GM23248 (cell line): ENCODE measurements around the gene UAP1L1. TPM values are rescaled to one million over a fixed set of nuclear protein-coding genes. Genes with fewer than 3 reads are reported as not detected.

Source experiments
- DNase-seq: peaks from one replicate; pipeline ENCODE4 v3.0.0-alpha.2; 2015
- H2AFZ ChIP-seq: fragments of 200-600 bp; sonication (generic); 2 replicates; pipeline ENCODE4 v1.6.1; 2016; ENCODE audit warnings: antibody characterized with exemption
- H3F3A ChIP-seq: fragments of 200-600 bp; sonication (generic); 2 replicates; pipeline ENCODE4 v1.6.1; 2016; ENCODE audit warnings: mild to moderate bottlenecking, antibody characterized with exemption, mixed run types; ENCODE audit not compliant: insufficient read depth
- H3K27ac ChIP-seq: fragments of 200-600 bp; sonication (generic); 2 replicates; pipeline ENCODE4 v1.5.1; 2016; ENCODE audit warnings: mild to moderate bottlenecking
- H3K27me3 ChIP-seq: fragments of 200-600 bp; sonication (generic); replicated peaks from 2 replicates; pipeline ENCODE4 v1.6.1; 2016; ENCODE audit warnings: mild to moderate bottlenecking; ENCODE audit not compliant: insufficient read depth
- H3K36me3 ChIP-seq: fragments of 200-600 bp; sonication (generic); 2 replicates; pipeline ENCODE4 v1.6.1; 2016; ENCODE audit warnings: low read depth, mild to moderate bottlenecking
- H3K4me1 ChIP-seq: fragments of 200-600 bp; sonication (generic); 2 replicates; pipeline ENCODE4 v1.6.1; 2016; ENCODE audit warnings: mild to moderate bottlenecking; ENCODE audit not compliant: insufficient read depth
- H3K4me2 ChIP-seq: fragments of 200-600 bp; sonication (generic); one replicate; pipeline ENCODE4 v1.6.1; 2016; ENCODE audit warnings: mild to moderate bottlenecking; ENCODE audit not compliant: unreplicated experiment
- H3K4me3 ChIP-seq: fragments of 200-600 bp; sonication (generic); 2 replicates; pipeline ENCODE4 v1.5.1; 2016; ENCODE audit warnings: mild to moderate bottlenecking
- H3K79me2 ChIP-seq: fragments of 200-600 bp; sonication (generic); 2 replicates; pipeline ENCODE4 v1.6.1; 2016; ENCODE audit warnings: mild to moderate bottlenecking; ENCODE audit not compliant: insufficient read depth
- H3K9ac ChIP-seq: fragments of 200-600 bp; sonication (generic); 2 replicates; pipeline ENCODE4 v1.6.1; 2016; ENCODE audit warnings: mild to moderate bottlenecking
- H3K9me2 ChIP-seq: fragments of 200-600 bp; sonication (generic); 2 replicates; pipeline ENCODE4 v1.6.1; 2016; ENCODE audit warnings: mixed run types, mild to moderate bottlenecking, moderate library complexity; ENCODE audit not compliant: insufficient read depth
- H3K9me3 ChIP-seq: fragments of 200-600 bp; sonication (generic); one replicate; pipeline ENCODE4 v1.6.1; 2017; ENCODE audit warnings: low read depth
- H4K20me1 ChIP-seq: fragments of 200-600 bp; sonication (generic); 2 replicates; pipeline ENCODE4 v1.6.0; 2016; ENCODE audit not compliant: insufficient read depth
- EZH2 ChIP-seq: fragments of 200-600 bp; sonication (generic); IDR thresholded peaks from 2 replicates; pipeline ENCODE4 v1.6.1; 2018; ENCODE audit warnings: antibody characterized with exemption, mild to moderate bottlenecking; ENCODE audit not compliant: insufficient read depth, poor library complexity, severe bottlenecking
- EZH2phosphoT487 ChIP-seq: fragments of 200-600 bp; sonication (generic); IDR thresholded peaks from 2 replicates; pipeline ENCODE4 v1.6.1; 2018; ENCODE audit warnings: antibody characterized with exemption, moderate library complexity, mild to moderate bottlenecking, low read depth; ENCODE audit not compliant: insufficient read depth
- WGBS, 2 experiments: methylation state at CpG; one replicate each; pipeline ENCODE4 v1.1.6; 2015 to 2017; ENCODE audit warnings: low lambda C conversion rate in 2 of 2, low coverage in 1 of 2; ENCODE audit errors: missing lambda C conversion rate in 2 of 2; 5-methylcytosine and 5-hydroxymethylcytosine counted together
- in situ Hi-C: fragments of 300-500 bp; cut with MboI; formaldehyde crosslinking; loops from 2 replicates; pipeline ENCODE4 v1.15.0; 2020
- polyA plus RNA-seq: library from polyadenylated mRNA; unstranded; fragments of >200 nt; fragmentation: Nextera tagmentation; extraction: Ambion mirVana; gene quantifications from 2 replicates; pipeline ENCODE4 v1.2.1, GENCODE V29; 2016
- total RNA-seq: library from RNA; depleted of rRNA; stranded (reverse); fragments of >200 nt; shearing (Covaris generic); gene quantifications from 2 replicates; pipeline ENCODE4 v1.2.3, GENCODE V29; 2014

The UAP1L1 gene
- total and polyA plus RNA-seq, 2 experiments from 2014 or later = 4.3 to 5.7 TPM

DNA sequence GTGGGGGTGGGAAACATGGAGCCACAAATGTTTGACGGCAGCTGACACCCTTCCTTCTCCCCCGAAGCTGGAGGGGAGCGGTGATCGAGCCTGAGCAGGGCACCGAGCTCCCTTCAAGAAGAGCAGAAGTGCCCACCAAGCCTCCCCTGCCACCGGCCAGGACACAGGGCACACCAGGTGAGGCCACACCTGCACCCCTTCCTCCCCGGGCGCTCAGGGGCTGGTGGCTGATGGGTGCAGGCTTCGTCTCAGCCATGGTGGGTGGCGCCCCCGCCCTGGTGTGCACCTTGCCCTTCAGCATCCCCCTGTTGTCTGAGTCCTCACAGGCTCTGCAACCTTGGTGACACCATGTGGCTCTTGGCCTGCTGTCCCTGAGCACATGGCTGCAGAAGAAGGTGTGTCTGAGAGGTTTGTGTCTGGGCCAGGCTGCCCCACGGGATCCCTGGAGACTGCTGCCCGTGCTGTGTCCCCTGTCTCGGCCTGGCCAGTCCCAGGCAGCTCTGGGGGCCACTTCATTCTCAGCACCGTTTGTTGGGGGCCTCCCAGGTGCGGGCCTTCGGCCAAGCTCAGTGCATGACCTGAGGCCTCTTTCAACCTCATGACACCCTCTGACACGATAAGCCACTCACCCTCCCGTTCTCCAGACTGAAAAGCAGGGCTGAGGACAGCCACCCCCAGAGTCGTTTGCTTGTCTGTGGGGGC, 20.6 kb downstream of the UAP1L1 start:
- in situ Hi-C loops = no loop called here
- H4K20me1 ChIP-seq = no peaks in the 10 kb centered on the region
- H3K4me2 ChIP-seq = no peak overlapping the region
- no peak overlapping the region for H2AFZ ChIP-seq
- H3K9me3 ChIP-seq = no peaks in the 10 kb centered on the region
- no peaks in the 10 kb centered on the region for H3K27me3 ChIP-seq
- H3F3A ChIP-seq = no peaks in the 10 kb centered on the region
- no peak overlapping the region for H3K27ac ChIP-seq
- no peaks in the 10 kb centered on the region for H3K4me1 ChIP-seq
- 86 to 91% methylated on average over 19 of the region's 20 CpGs for WGBS, 2 experiments
- H3K9me2 ChIP-seq = no peaks in the 10 kb centered on the region
- no peak for DNase-seq
- H3K79me2 ChIP-seq = no peaks in the 10 kb centered on the region; the same call in 1 of the 2 replicates
- H3K4me3 ChIP-seq = no peak overlapping the region
- no peaks in the 10 kb centered on the region; the same call in 1 of the 2 replicates for H3K36me3 ChIP-seq
- H3K9ac ChIP-seq = no peak overlapping the region
- no peak for TF ChIP-seq EZH2
- no peak for TF ChIP-seq EZH2phosphoT487

- Histone ChIP-seq H3K4me3 (no peak overlapping the region), H3K9me3 (no peaks in the 10 kb centered on the region), H3K9me2 (no peaks in the 10 kb centered on the region), H3K4me1 (no peaks in the 10 kb centered on the region), H3K9ac (no peak overlapping the region), H3K79me2 (no peaks in the 10 kb centered on the region), H3K36me3 (no peaks in the 10 kb centered on the region; the same call in 1 of the 2 replicates), H3K27ac (no peak overlapping the region), H3F3A (no peaks in the 10 kb centered on the region), H4K20me1 (no peaks in the 10 kb centered on the region), H3K27me3 (no peaks in the 10 kb centered on the region), H3K4me2 (no peak overlapping the region), H2AFZ (no peak overlapping the region)
- TF ChIP-seq EZH2phosphoT487 (no peak), EZH2 (no peak)
- DNase-seq = no peak
- WGBS, 2 experiments = 84 to 85% methylated on average over 14 of the region's 14 CpGs
- in situ Hi-C loops = no loop called here
Measured at GRCh38 chr9:137099231-137099630, 21.9 kb downstream of the UAP1L1 start.

DNA sequence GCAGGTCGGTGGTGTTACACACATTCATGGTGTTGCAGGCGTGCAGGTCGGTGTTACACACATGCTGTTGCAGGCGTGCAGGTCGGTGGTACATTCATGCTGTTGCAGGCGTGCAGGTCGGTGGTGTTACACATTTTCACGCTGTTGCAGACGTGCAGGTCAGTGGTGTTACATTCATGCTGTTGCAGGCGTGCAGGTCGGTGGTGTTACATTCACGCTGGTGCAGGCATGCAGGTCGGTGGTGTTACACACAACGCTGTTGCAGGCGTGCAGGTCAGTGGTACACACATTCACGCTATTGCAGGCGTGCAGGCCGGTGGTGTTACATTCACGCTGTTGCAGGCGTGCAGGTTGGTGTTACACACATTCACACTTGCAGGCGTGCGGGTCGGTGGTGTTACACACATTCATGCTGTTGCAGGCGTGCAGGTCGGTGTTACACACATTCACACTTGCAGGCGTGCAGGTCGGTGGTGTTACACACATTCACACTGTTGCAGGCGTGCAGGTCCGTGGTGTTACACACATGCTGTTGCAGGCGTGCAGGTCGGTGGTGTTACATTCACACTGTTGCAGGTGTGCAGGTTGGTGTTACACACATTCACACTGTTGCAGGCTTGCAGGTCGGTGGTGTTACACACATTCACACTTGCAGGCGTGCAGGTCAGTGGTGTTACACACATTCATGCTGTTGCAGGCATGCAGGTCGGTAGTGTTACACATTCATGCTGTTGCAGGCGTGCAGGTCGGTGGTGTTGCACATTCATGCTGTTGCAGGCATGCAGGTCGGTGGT, 26.1 kb downstream of the UAP1L1 start:
- Histone ChIP-seq H3F3A (no peaks in the 10 kb centered on the region), H3K27me3 (no peaks in the 10 kb centered on the region), H3K36me3 (no peaks in the 10 kb centered on the region; the same call in 1 of the 2 replicates), H2AFZ (no peak overlapping the region), H4K20me1 (no peaks in the 10 kb centered on the region), H3K4me3 (no peak overlapping the region), H3K4me1 (no peaks in the 10 kb centered on the region), H3K9me2 (no peaks in the 10 kb centered on the region), H3K9me3 (no peaks in the 10 kb centered on the region), H3K9ac (no peak overlapping the region), H3K27ac (no peak overlapping the region), H3K79me2 (no peaks in the 10 kb centered on the region), H3K4me2 (no peak overlapping the region)
- DNase-seq = no peak
- TF ChIP-seq EZH2 (no peak), EZH2phosphoT487 (no peak)
- WGBS, 2 experiments = 90 to 95% methylated on average over 32 to 37 of the region's 37 CpGs
- in situ Hi-C loops = loop anchor here (25.0 kb wide), 1 partner anchor 309 kb away; the partner anchor contains the start of genes EXD3 and NOXA1

DNA sequence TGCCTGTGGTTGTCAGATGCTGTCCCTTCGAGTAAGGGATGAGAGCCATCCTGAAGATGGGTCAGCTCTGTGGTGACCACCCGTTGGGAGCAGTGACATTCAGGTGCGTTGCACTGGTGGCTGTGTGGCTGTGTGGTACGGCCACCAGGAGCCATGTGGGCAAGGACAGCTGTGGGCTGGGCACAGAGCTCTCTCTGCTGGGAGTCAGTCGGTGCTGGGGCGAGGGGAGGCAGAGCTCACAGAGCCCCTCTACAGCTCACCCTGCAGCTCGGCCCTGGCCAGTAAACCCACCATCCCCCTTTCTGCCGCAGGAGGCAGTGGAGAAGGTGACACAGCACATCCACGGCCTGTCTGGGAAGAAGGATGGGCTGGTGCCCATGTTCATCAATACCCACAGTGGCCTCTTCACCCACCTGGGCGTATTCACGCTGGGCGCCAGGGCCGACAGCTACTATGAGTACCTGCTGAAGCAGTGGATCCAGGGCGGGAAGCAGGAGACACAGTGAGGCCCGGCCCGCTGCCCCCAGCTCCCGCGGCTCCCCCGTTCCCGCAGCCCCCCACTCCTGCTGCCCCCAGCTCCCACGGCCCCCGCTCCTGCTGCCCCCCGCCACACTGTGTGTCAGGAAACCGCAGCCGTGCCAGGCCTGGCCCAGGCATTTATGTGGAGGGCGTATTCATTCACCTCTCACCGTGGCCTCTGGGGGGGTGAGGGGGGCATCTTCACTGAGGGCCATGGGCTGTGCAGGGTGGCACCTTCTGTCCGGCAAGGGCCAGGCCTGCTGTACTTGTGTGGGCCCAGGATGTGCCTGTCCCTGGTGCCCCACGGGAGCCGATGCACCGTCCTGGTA, 28.7 kb downstream of the UAP1L1 start:
- Histone ChIP-seq H3K9ac (no peak overlapping the region), H3K4me3 (no peak overlapping the region), H4K20me1 (no peaks in the 10 kb centered on the region), H2AFZ (no peak overlapping the region), H3K4me1 (no peaks in the 10 kb centered on the region), H3K79me2 (no peaks in the 10 kb centered on the region), H3F3A (no peaks in the 10 kb centered on the region), H3K27ac (no peak overlapping the region), H3K27me3 (no peaks in the 10 kb centered on the region), H3K9me2 (no peaks in the 10 kb centered on the region), H3K36me3 (no peaks in the 10 kb centered on the region; the same call in 1 of the 2 replicates), H3K9me3 (no peaks in the 10 kb centered on the region), H3K4me2 (no peak overlapping the region)
- in situ Hi-C loops = loop anchor here (25.0 kb wide), 1 partner anchor 306 kb away; the partner anchor contains the start of genes EXD3 and NOXA1
- no peak for DNase-seq
- TF ChIP-seq EZH2phosphoT487 (no peak), EZH2 (no peak)
- 85 to 90% methylated on average over 23 to 31 of the region's 31 CpGs for WGBS, 2 experiments
